ENCODE results near the gene ELP5. TPM values are rescaled to one million over a fixed set of nuclear protein-coding genes. Genes with fewer than 3 reads are reported as not detected.
A peak's percentile ranks its signal among the peaks of the same experiment; 100 is the strongest.

ELP5 gene
- total RNA-seq, 1 experiment from 2014 or later, result 49.6 TPM

DNA sequence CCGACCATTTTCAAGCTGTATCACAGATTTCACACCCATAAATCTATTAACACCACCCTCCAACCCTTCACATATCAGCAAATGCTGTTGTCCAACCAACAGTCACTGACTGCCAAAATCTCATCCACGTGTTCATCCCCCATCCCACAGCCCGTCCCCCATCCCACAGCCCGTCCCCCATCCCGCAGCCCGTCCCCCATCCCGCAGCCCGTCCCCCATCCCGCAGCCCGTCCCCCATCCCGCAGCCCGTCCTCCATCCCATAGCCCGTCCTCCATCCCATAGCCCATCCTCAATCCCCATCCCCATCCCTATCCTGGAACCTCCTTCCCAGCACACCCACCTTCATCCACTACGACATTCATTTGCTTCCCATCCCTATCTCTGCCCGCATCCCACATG lies 46.5 kb upstream of the ELP5 start:
- no peaks in the 10 kb centered on the region for H3K27me3 ChIP-seq (ENCODE audit: insufficient read depth, low read length)
- peaks cover 20 to 33% (median 24%) of the 10 kb centered on the region in 3 experiments for H3K36me3 Mint-ChIP-seq (ENCODE audit: insufficient read depth in 1 of 3, low read depth in 3 of 3)
- H3K4me1 Mint-ChIP-seq, result peaks cover 33 to 56% of the 10 kb centered on the region in 2 experiments
- no peak overlapping the region for H2BK120ac ChIP-seq (ENCODE audit: low read depth, low read length, poor library complexity, severe bottlenecking)
- no peak overlapping the region for H3K18ac ChIP-seq (ENCODE audit: insufficient read length, low read depth, low read length)
- peaks cover 5% of the 10 kb centered on the region for H3K23me2 ChIP-seq (ENCODE audit: insufficient read length, low read depth, low read length, poor library complexity, severe bottlenecking)
- H3K4me3 Mint-ChIP-seq, result peak overlapping the region; percentile 66 to 83
- no peak overlapping the region for H4K5ac ChIP-seq (ENCODE audit: insufficient read length, low read depth, low read length)
- H4K91ac ChIP-seq (ENCODE audit: insufficient read length, low read depth, low read length), result no peak overlapping the region
- H3K27ac ChIP-seq (ENCODE audit: insufficient read length, low read depth, low read length), result no peak overlapping the region
- DNase-seq, result no peak
- no peak overlapping the region for H3K9ac ChIP-seq (ENCODE audit: extremely low read depth, insufficient read length, low read length)
- H3K9me3 Mint-ChIP-seq, result no peaks in the 10 kb centered on the region
- H2BK20ac ChIP-seq (ENCODE audit: low read depth, low read length, poor library complexity, severe bottlenecking), result no peak overlapping the region
- H2BK12ac ChIP-seq (ENCODE audit: insufficient read length, low read depth, low read length), result no peak overlapping the region
- H4K8ac ChIP-seq (replicated peaks; ENCODE audit: insufficient read length, low read depth, low read length), result no peak overlapping the region
- peaks cover 9% of the 10 kb centered on the region; the same call in 1 of the 2 replicates for H3K4me1 ChIP-seq (ENCODE audit: insufficient read depth, low read length)
- no peaks in the 10 kb centered on the region for H4K20me1 ChIP-seq (ENCODE audit: control insufficient read depth, insufficient read depth, insufficient read length)
- no peak overlapping the region for H2BK5ac ChIP-seq (ENCODE audit: insufficient read length, low read length)
- H3T11ph ChIP-seq (ENCODE audit: low read length), result no peak overlapping the region
- no peaks in the 10 kb centered on the region; the same call in none of the 2 replicates for H3K27me3 Mint-ChIP-seq (ENCODE audit: low read depth)
- H2AK5ac ChIP-seq (ENCODE audit: insufficient read length, low read length), result no peak overlapping the region
- no peak overlapping the region for H3K4ac ChIP-seq (ENCODE audit: low read depth, low read length)
- no peaks in the 10 kb centered on the region for H3K79me1 ChIP-seq (ENCODE audit: insufficient read depth, low read depth, low read length, poor library complexity, severe bottlenecking)
- WGBS (ENCODE audit: extremely low coverage, insufficient read length, low lambda C conversion rate), result no CpG with 5 or more reads among the region's 15 CpGs
- H3K56ac ChIP-seq (ENCODE audit: insufficient read length, low read depth, low read length), result no peak overlapping the region
- no peak overlapping the region for H2AFZ ChIP-seq (ENCODE audit: low read length)
- H3K23ac ChIP-seq (ENCODE audit: insufficient read length, low read depth, low read length), result no peak overlapping the region
- H3K4me2 ChIP-seq (ENCODE audit: insufficient read depth, insufficient read length, low read length), result peak overlapping the region; percentile 63
- no peaks in the 10 kb centered on the region for H3K9me3 ChIP-seq (ENCODE audit: control insufficient read depth, low read depth, low read length)
- peak overlapping the region in 2 of 3 experiments; percentile 92 to 97; a peak in 5 of 7 replicates for H3K27ac Mint-ChIP-seq
- TF ChIP-seq, protein P1, sequence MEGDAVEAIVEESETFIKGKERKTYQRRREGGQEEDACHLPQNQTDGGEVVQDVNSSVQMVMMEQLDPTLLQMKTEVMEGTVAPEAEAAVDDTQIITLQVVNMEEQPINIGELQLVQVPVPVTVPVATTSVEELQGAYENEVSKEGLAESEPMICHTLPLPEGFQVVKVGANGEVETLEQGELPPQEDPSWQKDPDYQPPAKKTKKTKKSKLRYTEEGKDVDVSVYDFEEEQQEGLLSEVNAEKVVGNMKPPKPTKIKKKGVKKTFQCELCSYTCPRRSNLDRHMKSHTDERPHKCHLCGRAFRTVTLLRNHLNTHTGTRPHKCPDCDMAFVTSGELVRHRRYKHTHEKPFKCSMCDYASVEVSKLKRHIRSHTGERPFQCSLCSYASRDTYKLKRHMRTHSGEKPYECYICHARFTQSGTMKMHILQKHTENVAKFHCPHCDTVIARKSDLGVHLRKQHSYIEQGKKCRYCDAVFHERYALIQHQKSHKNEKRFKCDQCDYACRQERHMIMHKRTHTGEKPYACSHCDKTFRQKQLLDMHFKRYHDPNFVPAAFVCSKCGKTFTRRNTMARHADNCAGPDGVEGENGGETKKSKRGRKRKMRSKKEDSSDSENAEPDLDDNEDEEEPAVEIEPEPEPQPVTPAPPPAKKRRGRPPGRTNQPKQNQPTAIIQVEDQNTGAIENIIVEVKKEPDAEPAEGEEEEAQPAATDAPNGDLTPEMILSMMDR (conservative IDR thresholded peaks at IDR 0.05), result no peak
- H3K79me2 ChIP-seq (ENCODE audit: insufficient read depth, low read length), result no peaks in the 10 kb centered on the region
- H3K14ac ChIP-seq (ENCODE audit: insufficient read depth, low read length), result no peak overlapping the region
- no peak overlapping the region for H2BK15ac ChIP-seq (ENCODE audit: low read depth, low read length)
